Measurements from ENCODE around the gene SCRN1. TPM values are rescaled to one million over a fixed set of nuclear protein-coding genes. Genes with fewer than 3 reads are reported as not detected.

The SCRN1 gene
- total RNA-seq, 1 donor from 2014 or later = 36.9 TPM

- no peak for DNase-seq (ENCODE audit: low spot score)
Observed at GRCh38 chr7:30010021-30010420, 20.4 kb upstream of the SCRN1 start.

DNA sequence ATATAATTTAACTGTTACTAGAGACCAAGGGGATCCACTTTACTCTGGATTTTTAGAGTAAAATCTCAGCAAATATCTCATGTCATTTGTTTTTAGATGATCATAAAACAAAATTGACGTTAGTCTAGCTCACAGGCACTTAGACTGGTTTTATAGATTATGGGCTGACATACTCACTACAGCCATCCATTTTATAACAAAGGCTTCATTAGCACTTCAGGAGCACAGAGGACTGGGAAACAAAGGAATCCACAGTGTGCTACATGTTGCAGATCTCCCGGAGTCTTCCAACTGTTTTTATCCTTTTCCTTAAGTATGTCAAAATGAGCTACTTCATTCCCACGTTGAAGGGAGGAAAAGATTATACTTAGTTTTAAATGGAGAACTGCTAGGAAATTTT is 15.9 kb upstream of the SCRN1 start:
- DNase-seq (ENCODE audit: low spot score) = no peak

GRCh38 chr7:30003098-30003497 is 13.5 kb upstream of the SCRN1 start:
- no peak for DNase-seq (ENCODE audit: low spot score)

DNA sequence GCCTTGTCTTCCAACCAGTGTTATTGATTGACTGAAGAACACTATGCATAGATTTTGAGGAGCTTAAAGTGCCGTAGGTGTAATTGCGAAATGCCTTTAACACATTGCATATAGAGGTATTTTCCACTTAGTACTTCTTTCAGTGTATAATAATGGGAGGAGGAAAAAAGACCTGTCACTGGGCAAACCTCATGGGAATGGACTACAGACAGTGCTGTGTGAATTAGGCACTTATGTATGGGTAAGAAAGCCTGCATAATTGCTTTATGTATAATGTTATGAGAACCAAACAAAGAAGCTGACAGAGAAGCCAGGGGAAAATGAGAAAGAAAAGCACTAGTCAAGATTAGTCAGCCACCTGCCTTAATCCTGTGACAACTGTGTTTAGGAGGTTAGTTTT is 12.4 kb upstream of the SCRN1 start:
- DNase-seq (ENCODE audit: low spot score) = no peak

- no peak for DNase-seq (ENCODE audit: low spot score)
Observed at GRCh38 chr7:29998489-29998888, 8.9 kb upstream of the SCRN1 start.

DNA sequence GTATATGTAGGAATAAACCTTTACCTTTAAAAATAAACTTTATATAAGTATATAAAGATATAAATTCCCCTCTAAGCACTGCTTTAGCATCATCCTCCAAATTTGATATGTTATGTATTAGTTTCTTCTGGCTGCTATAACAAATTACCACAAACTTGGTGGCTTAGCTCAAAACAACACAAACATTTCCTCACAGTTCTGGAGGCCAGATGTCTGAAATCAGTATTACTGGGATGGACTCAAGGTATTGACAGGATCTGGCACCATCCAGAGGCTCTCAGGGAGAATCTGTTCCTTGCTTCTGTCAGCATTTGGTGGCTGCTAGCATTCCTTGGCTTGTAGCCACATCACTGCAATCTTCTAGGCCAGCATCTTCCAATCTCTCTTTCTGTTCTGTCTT is 6.7 kb upstream of the SCRN1 start:
- DNase-seq (ENCODE audit: low spot score) = no peak

GRCh38 chr7:29995652-29996051 is 6.1 kb upstream of the SCRN1 start:
- no peak for DNase-seq (ENCODE audit: low spot score)

DNA sequence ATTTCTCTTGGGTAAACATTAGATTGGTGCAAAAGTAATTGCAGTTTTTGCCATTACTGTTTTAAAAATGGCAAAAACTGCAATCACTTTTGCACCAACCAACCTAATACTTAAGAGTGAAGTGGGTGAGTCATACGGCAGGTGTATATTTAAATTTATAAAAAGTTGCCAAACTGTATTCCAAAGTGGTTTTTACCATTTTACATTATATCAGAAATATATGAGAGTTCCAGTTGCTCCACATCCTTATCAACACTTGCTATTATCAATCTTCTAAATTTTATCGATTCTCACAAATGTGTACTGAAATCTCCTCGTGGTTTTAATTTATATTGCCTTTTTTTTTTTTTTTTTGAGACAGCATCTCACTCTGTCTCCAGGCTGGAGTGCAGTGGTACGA is 3.5 kb upstream of the SCRN1 start:
- DNase-seq (ENCODE audit: low spot score) = no peak

DNA sequence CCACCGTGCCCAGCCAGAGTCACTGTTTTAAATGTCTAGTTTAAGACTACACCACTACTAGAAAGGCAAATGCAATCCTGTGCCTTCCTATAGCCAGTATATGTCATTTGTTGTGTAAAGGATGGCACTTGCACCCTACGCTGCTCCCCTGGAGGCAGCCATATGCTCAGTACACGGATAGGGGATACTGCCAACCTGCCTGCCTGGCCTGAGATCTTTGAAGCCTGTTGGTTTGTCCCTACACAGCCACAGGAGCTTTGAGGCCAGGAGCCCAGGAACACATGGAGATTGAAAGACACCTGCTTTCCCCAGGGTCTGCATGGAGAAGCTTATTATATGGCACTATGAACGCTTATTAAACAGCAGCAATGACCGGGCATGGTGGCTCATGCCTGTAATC is 2.3 kb upstream of the SCRN1 start:
- no peak for DNase-seq (ENCODE audit: low spot score)

DNA sequence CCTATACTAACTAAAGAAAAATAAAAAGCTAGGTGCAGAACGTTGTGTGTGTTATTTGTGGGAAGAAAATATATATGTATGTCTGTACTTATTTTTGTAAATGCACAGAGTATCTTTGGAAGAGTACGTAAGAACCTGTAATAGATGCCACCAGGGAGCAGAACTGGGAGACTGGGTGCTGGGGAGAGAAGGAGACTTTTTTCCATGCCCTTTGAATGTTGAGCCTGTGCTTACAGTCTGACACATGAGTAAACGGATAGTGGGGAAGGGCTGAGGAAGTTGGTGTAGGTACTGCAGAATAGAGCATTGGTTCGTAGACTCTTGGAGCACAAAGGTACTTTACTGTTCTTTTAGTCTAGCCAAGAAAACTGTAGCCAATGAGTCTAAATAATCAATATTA is 1.3 kb upstream of the SCRN1 start:
- DNase-seq (ENCODE audit: low spot score) = no peak

DNA sequence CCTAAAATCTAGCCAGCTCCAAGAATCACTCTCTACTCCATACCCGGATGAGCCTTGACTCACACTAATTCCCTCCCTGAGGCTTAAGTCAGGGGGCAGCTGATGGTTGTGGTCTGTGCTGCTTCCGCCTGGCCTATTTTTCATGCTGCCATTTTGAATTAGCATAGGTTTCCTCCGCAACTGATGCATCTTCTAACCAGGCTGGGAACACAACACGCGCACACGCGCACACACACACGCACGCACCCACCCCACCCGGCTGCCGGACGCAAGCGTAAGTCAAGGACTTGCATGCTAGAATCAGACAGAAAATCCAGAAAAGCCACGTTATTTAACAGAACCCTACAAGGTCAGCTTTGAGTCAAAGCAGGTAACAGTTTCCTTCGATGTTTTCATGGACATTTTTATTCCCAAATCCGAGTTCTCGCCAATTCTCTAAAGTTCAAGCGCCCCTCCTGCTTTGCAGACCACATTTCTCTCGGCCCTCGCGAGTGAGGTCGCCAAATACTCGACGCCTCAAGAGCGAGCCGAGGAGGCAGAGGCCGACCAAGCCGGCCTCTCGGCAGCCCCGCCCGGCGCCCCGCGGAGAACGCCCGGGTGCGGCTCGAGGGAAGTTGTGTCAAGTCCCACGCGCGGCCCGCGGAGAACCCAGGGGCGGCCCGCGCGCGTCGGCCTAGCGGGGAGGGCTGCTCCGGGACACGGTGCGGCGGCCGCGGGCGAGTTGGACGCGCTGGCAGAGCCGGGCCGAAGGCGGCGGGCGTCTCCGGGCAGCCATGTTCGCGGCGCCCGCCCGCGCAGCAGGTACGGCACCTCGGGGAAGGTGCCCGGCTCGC is 961 bp downstream of the SCRN1 start:
- no peak for DNase-seq (ENCODE audit: low spot score)

DNA sequence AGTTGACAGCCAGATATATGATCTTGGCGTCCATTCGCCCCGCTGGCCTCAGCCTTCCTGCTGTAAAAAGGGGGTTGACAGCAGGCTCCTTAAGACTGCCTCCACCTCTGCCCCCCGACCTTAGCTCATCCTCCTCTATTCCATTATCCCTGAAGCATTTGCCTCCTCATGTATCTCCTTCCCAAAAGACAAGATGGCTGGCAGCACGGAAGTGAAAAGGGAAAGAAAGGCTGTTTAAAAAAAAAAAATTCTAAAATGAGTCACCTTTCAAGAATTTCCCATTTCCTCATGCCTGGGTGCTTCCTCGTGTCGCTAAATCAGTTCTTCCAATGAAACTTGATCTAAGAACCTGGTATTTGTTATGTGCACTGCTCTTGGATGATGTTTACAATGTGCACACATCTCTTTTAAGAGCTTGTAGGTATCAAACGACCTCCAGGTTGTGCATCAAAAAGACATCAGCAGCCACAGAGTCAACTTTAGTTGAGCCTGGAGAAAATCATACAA is 1.7 kb downstream of the SCRN1 start:
- DNase-seq (ENCODE audit: low spot score) = no peak

- no peak for DNase-seq (ENCODE audit: low spot score)
Observed at GRCh38 chr7:29987083-29987482, 2.5 kb downstream of the SCRN1 start.

DNA sequence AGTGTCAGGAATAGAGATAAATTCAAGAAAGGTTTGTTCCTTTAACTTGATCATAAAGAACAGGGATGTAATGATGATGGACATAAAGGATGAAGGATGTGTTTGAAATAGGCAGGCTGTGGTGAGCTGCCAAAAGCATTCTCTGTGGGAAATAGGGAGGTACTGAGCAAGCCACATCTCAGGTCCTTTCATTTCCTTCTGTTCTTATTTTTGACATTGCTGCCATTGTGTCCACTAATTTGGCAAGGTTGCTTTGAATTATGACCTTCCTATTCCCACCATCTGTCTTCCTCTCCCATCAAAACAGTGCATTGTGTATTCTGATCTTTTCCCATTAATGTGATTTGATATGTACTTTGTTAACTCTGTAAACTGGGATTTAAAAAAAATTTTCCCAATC is 9.4 kb downstream of the SCRN1 start:
- no peak for DNase-seq (ENCODE audit: low spot score)

- no peak for DNase-seq (ENCODE audit: low spot score)
Observed at GRCh38 chr7:29977886-29978651, 11.5 kb downstream of the SCRN1 start.

DNA sequence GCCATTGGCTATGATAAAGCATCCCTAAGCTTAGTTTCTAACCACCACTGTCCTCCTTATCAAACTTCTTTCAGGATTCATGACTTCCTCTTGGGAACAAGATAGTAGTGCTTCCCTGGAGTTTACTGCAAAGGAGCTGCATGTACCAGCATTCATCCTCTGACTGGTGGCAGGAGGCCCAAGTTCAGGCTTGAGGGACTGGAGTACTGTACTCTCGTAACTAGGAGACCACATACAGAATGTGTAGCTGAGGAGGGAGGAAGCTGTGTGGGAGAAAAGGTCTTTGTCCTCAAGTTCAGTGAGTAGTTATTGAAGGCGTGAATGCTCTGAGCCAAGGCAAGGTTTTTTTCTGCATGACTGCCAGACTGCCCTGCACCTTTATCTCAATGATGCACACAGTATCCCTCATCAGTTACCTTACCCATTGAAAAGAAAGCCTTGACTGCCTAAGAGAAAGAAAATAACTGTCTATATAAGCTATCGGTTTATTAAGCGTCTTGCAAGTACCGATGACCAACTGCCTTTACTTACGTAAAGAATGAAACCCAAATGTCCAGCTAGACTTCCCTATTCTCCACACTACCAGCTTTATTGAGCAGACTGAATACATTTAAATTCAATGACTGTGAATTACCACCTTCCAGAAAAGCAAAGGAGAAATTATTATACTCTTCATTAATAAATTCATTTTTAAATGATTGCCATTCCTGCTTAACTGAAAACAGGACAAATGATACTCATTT is 12.8 kb downstream of the SCRN1 start:
- DNase-seq (ENCODE audit: low spot score) = no peak

GRCh38 chr7:29976266-29976665 is 13.3 kb downstream of the SCRN1 start:
- DNase-seq (ENCODE audit: low spot score) = no peak

GRCh38 chr7:29975561-29975960 is 14.0 kb downstream of the SCRN1 start:
- DNase-seq (ENCODE audit: low spot score) = no peak

DNA sequence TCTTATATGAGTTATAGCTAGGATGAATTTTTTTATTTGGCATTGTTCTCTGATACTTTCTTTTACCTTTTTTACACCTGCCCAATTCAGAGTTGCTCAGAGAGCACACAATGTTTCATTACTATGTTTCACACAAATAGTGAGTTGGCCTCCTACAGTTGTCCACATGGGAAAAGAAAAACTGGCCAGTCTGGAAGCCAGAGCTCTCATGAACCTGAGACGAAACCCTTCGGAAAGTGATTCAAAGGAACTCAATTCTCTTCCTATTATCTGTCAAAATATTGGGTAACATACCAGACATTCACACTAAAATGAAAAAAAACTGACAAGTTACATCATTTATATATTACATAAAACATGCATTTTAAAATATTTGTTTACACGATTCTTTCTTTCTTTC is 15.3 kb downstream of the SCRN1 start:
- DNase-seq (ENCODE audit: low spot score) = no peak

GRCh38 chr7:29972315-29972669 is 17.3 kb downstream of the SCRN1 start:
- DNase-seq (ENCODE audit: low spot score) = no peak

DNA sequence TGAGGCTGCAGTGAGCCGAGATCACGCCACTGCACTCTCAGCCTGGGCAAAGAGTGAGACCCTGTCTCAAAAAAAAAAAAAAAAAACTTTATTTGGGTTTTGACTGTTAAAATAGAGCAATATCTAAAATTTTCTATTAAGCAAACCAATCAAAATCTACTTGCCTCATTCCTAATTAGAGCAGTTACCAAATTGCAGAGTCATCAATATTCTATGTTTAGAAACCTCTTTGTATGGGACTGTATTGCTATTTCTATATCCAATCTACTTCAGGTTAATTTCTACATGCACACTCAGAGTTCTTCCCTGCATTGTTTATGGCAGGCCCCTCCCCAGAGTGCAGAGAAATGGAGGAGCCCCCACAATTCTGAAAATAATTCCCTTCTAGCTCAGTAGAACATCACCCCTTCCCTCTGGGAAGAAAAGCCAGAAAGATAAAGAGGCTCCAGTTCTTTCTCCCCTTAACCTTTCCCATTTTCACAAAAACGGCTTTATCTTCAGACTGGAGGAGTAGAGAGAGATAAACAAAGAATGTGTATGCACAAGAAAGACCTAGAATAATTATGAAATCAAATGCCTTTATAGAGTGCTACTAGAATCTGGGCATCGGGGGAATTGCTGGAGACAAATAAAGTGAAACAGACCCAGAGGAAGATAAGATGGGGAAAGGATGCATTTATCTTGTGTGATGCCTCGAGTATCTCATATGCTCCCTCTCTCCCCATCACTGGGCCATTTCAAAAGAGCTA is 17.9 kb downstream of the SCRN1 start:
- DNase-seq (ENCODE audit: low spot score) = no peak

Data from mesenteric fat pad (tissue), 1 donor.